Erythroblast (primary cell): Measurements from ENCODE around the gene LTBP1.

ENCODE experiments used
- GATA1 ChIP-seq: IDR thresholded peaks from 2 replicates; pipeline ENCODE4 v1.6.1; 2011; ENCODE audit warnings: low read depth, mild to moderate bottlenecking, control low read depth, low read length, moderate library complexity
- POLR2A ChIP-seq: IDR thresholded peaks from 2 replicates; pipeline ENCODE4 v1.6.1; 2011; ENCODE audit warnings: mild to moderate bottlenecking, low read length

GRCh38 chr2:33023728-33024500, 77.2 kb downstream of the LTBP1 start:
- TF ChIP-seq POLR2A, result no peak
- no peak for TF ChIP-seq GATA1
